Trophoblast cell (in vitro differentiated cells and primary cell): ENCODE data around the gene F10.

Experiments
- DNase-seq, 2 donors: peaks; one replicate each; pipeline ENCODE4 v3.0.0-alpha.2; 2016
- H2AFZ ChIP-seq: 2 replicates; pipeline ENCODE4 v1.6.1; 2013; ENCODE audit warnings: low read length, moderate library complexity, mild to moderate bottlenecking; ENCODE audit not compliant: insufficient read depth, poor library complexity
- H2AK5ac ChIP-seq: 2 replicates; pipeline ENCODE4 v1.6.1; 2013; ENCODE audit warnings: mild to moderate bottlenecking, low read length
- H2BK120ac ChIP-seq: 2 replicates; pipeline ENCODE4 v1.6.1; 2013; ENCODE audit warnings: low read length, mild to moderate bottlenecking, moderate library complexity; ENCODE audit not compliant: insufficient read depth, poor library complexity
- H2BK12ac ChIP-seq: 2 replicates; pipeline ENCODE4 v1.6.1; 2013; ENCODE audit warnings: mild to moderate bottlenecking, low read length, moderate library complexity
- H2BK5ac ChIP-seq: 2 replicates; pipeline ENCODE4 v1.6.1; 2013; ENCODE audit warnings: low read length, low read depth, moderate library complexity, mild to moderate bottlenecking; ENCODE audit not compliant: poor library complexity
- H3K14ac ChIP-seq: 2 replicates; pipeline ENCODE4 v1.6.1; 2013; ENCODE audit warnings: mild to moderate bottlenecking, low read length
- H3K18ac ChIP-seq: 2 replicates; pipeline ENCODE4 v1.6.1; 2013; ENCODE audit warnings: mild to moderate bottlenecking, low read length
- H3K23ac ChIP-seq: 2 replicates; pipeline ENCODE4 v1.6.1; 2013; ENCODE audit warnings: low read length
- H3K27ac ChIP-seq: 2 replicates; pipeline ENCODE4 v1.5.1; 2013; ENCODE audit warnings: low read depth, mild to moderate bottlenecking, inconsistent platforms, low read length, moderate library complexity
- H3K27me3 ChIP-seq: 2 replicates; pipeline ENCODE4 v1.6.1; 2013; ENCODE audit warnings: inconsistent platforms, mild to moderate bottlenecking, low read length, moderate library complexity; ENCODE audit not compliant: insufficient read depth
- H3K36me3 ChIP-seq, 2 experiments: 1 replicate in 1 of 2; 2 replicates in 1 of 2; pipeline ENCODE4 v1.6.1; 2013; ENCODE audit warnings: low read length in 2 of 2, mild to moderate bottlenecking in 2 of 2, moderate library complexity in 1 of 2; ENCODE audit not compliant: insufficient read depth in 2 of 2, control insufficient read depth in 1 of 2
- H3K4ac ChIP-seq: 2 replicates; pipeline ENCODE4 v1.6.1; 2013; ENCODE audit warnings: low read depth, mild to moderate bottlenecking, low read length, moderate library complexity
- H3K4me1 ChIP-seq, 2 experiments: 1 replicate in 1 of 2; 2 replicates in 1 of 2; pipeline ENCODE4 v1.6.1; 2013; ENCODE audit warnings: low read length in 2 of 2, mild to moderate bottlenecking in 2 of 2, moderate library complexity in 1 of 2; ENCODE audit not compliant: insufficient read depth in 2 of 2, control insufficient read depth in 1 of 2
- H3K4me2 ChIP-seq: 2 replicates; pipeline ENCODE4 v1.6.1; 2013; ENCODE audit warnings: inconsistent platforms, mild to moderate bottlenecking, low read length, moderate library complexity
- H3K4me3 ChIP-seq: 2 replicates; pipeline ENCODE4 v1.5.1; 2013; ENCODE audit warnings: mild to moderate bottlenecking, low read depth, low read length, inconsistent platforms
- H3K79me1 ChIP-seq: one replicate; pipeline ENCODE4 v1.6.1; 2013; ENCODE audit warnings: low read length
- H3K79me2 ChIP-seq: 2 replicates; pipeline ENCODE4 v1.6.1; 2013; ENCODE audit warnings: low read length, mild to moderate bottlenecking; ENCODE audit not compliant: control insufficient read depth, insufficient read depth, poor library complexity
- H3K9ac ChIP-seq: 2 replicates; pipeline ENCODE4 v1.6.1; 2013; ENCODE audit warnings: mild to moderate bottlenecking, low read length
- H3K9me3 ChIP-seq: 2 replicates; pipeline ENCODE4 v1.6.1; 2013; ENCODE audit warnings: low read depth, mild to moderate bottlenecking, control low read depth, inconsistent platforms, low read length; ENCODE audit not compliant: insufficient read depth
- H4K12ac ChIP-seq: 2 replicates; pipeline ENCODE4 v1.6.1; 2013; ENCODE audit warnings: low read depth, mild to moderate bottlenecking, low read length, moderate library complexity
- H4K8ac ChIP-seq: 2 replicates; pipeline ENCODE4 v1.6.1; 2013; ENCODE audit warnings: low read depth, mild to moderate bottlenecking, low read length, moderate library complexity
- H4K91ac ChIP-seq: one replicate; pipeline ENCODE4 v1.6.1; 2013; ENCODE audit warnings: low read depth, mild to moderate bottlenecking, low read length, moderate library complexity
- WGBS: extraction: QIAGEN DNeasy Blood & Tissue Kit; methylation state at CpG from one replicate; pipeline ENCODE4 v1.1.7; 2013; ENCODE audit warnings: missing lambda C conversion rate; ENCODE audit not compliant: insufficient read length, insufficient coverage; ENCODE audit errors: extremely low coverage; 5-methylcytosine and 5-hydroxymethylcytosine counted together

Gene F10

GRCh38 chr13:113088691-113089020, 33.9 kb upstream of the F10 start:
- Histone ChIP-seq H3K9me3 (no peaks in the 10 kb centered on the region), H2BK12ac (no peak overlapping the region), H3K4me2 (no peak overlapping the region), H2AFZ (no peak overlapping the region), H3K9ac (no peak overlapping the region), H3K4ac (no peak overlapping the region), H3K79me2 (no peaks in the 10 kb centered on the region), H2AK5ac (no peak overlapping the region), H3K4me3 (no peak overlapping the region), H3K36me3 (no peaks in the 10 kb centered on the region), H3K27ac (no peak overlapping the region), H3K14ac (no peak overlapping the region), H4K8ac (no peak overlapping the region), H2BK5ac (no peak overlapping the region), H3K18ac (no peak overlapping the region), H3K23ac (no peak overlapping the region), H3K27me3 (no peaks in the 10 kb centered on the region), H3K4me1 (no peaks in the 10 kb centered on the region), H4K12ac (no peak overlapping the region), H4K91ac (no peak overlapping the region), H3K79me1 (no peaks in the 10 kb centered on the region), H2BK120ac (no peak overlapping the region)
- WGBS = no CpG with 5 or more reads among the region's 17 CpGs
- DNase-seq = no peak

GRCh38 chr13:113089693-113090414, 32.7 kb upstream of the F10 start:
- Histone ChIP-seq H2AK5ac (no peak overlapping the region), H3K23ac (no peak overlapping the region), H2BK5ac (no peak overlapping the region), H4K91ac (no peak overlapping the region), H3K4ac (no peak overlapping the region), H3K27me3 (no peaks in the 10 kb centered on the region), H2AFZ (no peak overlapping the region), H3K79me2 (no peaks in the 10 kb centered on the region), H2BK120ac (no peak overlapping the region), H3K27ac (no peak overlapping the region), H2BK12ac (no peak overlapping the region), H4K12ac (no peak overlapping the region), H3K9me3 (no peaks in the 10 kb centered on the region), H3K4me1 (no peaks in the 10 kb centered on the region), H3K36me3 (no peaks in the 10 kb centered on the region), H3K79me1 (no peaks in the 10 kb centered on the region), H3K14ac (no peak overlapping the region), H3K4me3 (no peak overlapping the region), H3K4me2 (no peak overlapping the region), H4K8ac (no peak overlapping the region), H3K9ac (no peak overlapping the region), H3K18ac (no peak overlapping the region)
- no peak for DNase-seq
- no CpG with 5 or more reads among the region's 36 CpGs for WGBS

- WGBS = no CpG with 5 or more reads among the region's 13 CpGs
- H3K14ac ChIP-seq = no peak overlapping the region
Observed at GRCh38 chr13:113090415-113090770, 32.2 kb upstream of the F10 start.

GRCh38 chr13:113090806-113091205, 31.8 kb upstream of the F10 start:
- Histone ChIP-seq H3K27me3 (no peaks in the 10 kb centered on the region), H3K18ac (no peak overlapping the region), H2AK5ac (no peak overlapping the region), H4K12ac (no peak overlapping the region), H2AFZ (no peak overlapping the region), H3K36me3 (no peaks in the 10 kb centered on the region), H2BK120ac (no peak overlapping the region), H3K9me3 (peaks cover 2% of the 10 kb centered on the region), H3K4me3 (no peak overlapping the region), H3K79me2 (no peaks in the 10 kb centered on the region), H2BK12ac (no peak overlapping the region), H3K4me1 (peaks cover 0 to 2% of the 10 kb centered on the region in 2 experiments), H2BK5ac (no peak overlapping the region), H4K91ac (no peak overlapping the region), H4K8ac (no peak overlapping the region), H3K4me2 (no peak overlapping the region), H3K79me1 (no peaks in the 10 kb centered on the region), H3K4ac (no peak overlapping the region), H3K23ac (no peak overlapping the region), H3K9ac (no peak overlapping the region), H3K27ac (no peak overlapping the region), H3K14ac (no peak overlapping the region)
- DNase-seq = no peak
- WGBS = no CpG with 5 or more reads among the region's 24 CpGs

More at GRCh38 chr13:113090415-113090770, 32.2 kb upstream of the F10 start:
- Histone ChIP-seq H3K79me2 (no peaks in the 10 kb centered on the region), H3K4ac (no peak overlapping the region), H4K8ac (no peak overlapping the region), H3K4me1 (peaks cover 0 to 2% of the 10 kb centered on the region in 2 experiments), H3K18ac (no peak overlapping the region), H2AK5ac (no peak overlapping the region), H4K91ac (no peak overlapping the region), H3K4me2 (no peak overlapping the region), H3K23ac (no peak overlapping the region), H4K12ac (no peak overlapping the region), H3K27ac (no peak overlapping the region), H3K79me1 (no peaks in the 10 kb centered on the region), H2BK5ac (no peak overlapping the region), H3K27me3 (no peaks in the 10 kb centered on the region), H2BK120ac (no peak overlapping the region), H3K4me3 (no peak overlapping the region), H3K9ac (no peak overlapping the region), H2BK12ac (no peak overlapping the region), H3K36me3 (no peaks in the 10 kb centered on the region), H2AFZ (no peak overlapping the region), H3K9me3 (no peaks in the 10 kb centered on the region)
- DNase-seq = no peak
